GM10266 (cell line): ENCODE measurements around the gene FAM209B.

Experiments
- DNase-seq: peaks from one replicate; pipeline ENCODE4 v3.0.0; 2012; ENCODE audit errors: extremely low spot score
- CTCF ChIP-seq: IDR thresholded peaks from 2 replicates; pipeline ENCODE4 v1.5.1; 2012; ENCODE audit warnings: mild to moderate bottlenecking, low read depth; ENCODE audit not compliant: control insufficient read depth, insufficient read depth; ENCODE audit errors: missing control alignments

The FAM209B gene

DNA sequence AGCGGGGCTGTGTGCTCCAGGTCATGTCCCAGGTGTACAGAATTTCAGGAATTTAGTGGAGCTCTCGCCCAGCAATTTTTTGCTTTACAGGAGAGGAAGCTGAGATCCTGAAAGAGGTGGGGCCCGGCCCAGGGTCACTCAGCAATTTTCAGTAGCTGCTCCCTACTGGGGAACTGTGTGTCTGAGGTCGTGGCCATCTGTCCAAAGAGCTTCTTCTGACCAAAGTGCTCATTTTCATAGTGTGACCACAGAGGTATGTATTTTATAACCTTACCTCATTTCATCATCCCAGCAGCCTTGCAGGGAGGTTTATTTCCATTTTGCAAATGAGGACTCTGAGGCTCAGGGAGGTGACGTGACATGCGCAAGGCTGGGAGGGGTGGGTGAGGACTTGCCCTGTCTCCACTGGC, 46.3 kb downstream of the FAM209B start:
- no peak for TF ChIP-seq CTCF

GRCh38 chr20:56580226-56580625, 47.2 kb downstream of the FAM209B start:
- no peak for TF ChIP-seq CTCF
- DNase-seq: no peak

More for the DNA sequence above, 46.3 kb downstream of the FAM209B start:
- no peak for DNase-seq

- TF ChIP-seq CTCF: no peak
- no peak for DNase-seq
These were observed 48.7 kb downstream of the FAM209B start for GRCh38 chr20:56581701-56582100.

- TF ChIP-seq CTCF: no peak
- no peak for DNase-seq
These were observed 49.5 kb downstream of the FAM209B start for GRCh38 chr20:56582542-56582941.

DNA sequence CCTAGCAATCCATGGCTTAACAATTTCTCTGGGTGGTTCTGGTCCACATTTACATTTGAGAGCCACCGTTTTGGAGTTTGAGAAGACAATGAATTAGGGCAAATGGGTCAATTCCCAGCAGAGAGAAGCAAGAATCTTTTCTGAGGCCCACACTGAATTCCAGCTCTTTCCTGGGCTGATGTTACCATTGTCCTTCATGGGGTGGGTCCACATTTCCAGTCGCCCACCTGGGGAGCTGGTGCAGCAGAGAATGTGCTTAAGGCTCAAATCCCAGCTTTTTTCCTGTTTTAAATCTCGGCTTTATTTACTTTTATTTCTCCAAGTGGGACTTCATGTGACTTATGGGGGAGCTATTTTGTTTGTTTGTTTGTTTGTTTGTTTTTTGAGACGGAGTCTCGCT, 51.9 kb downstream of the FAM209B start:
- TF ChIP-seq CTCF: no peak
- no peak for DNase-seq
